ENCODE data around the gene BRCA2.
A peak's percentile ranks its signal among the peaks of the same experiment; 100 is the strongest.

Gene BRCA2

GRCh38 chr13:32315238-32316027 is at the start of gene BRCA2, which contains the start of gene ZAR1L:
Gene BRCA2, plus strand, starts transcription at chr13:32315508. Its CDS starts 953 bp downstream, at chr13:32316461.
Gene ZAR1L, minus strand, starts transcription at chr13:32315363. Its CDS starts 3,438 bp downstream, at chr13:32311925.
- DNase-seq = peak; percentile 97

GRCh38 chr13:32265726-32266125 is 49.6 kb upstream of the BRCA2 start:
- DNase-seq = no peak

- DNase-seq = no peak
Observed at GRCh38 chr13:32266130-32266529, 49.2 kb upstream of the BRCA2 start.

GRCh38 chr13:32267836-32268439 is 47.4 kb upstream of the BRCA2 start:
- DNase-seq = peak; percentile 56

GRCh38 chr13:32272021-32272683 is 43.2 kb upstream of the BRCA2 start:
- DNase-seq = no peak

GRCh38 chr13:32277839-32278238 is 37.5 kb upstream of the BRCA2 start:
- DNase-seq = no peak

GRCh38 chr13:32278426-32278825 is 36.9 kb upstream of the BRCA2 start:
- no peak for DNase-seq

GRCh38 chr13:32281096-32281495 is 34.2 kb upstream of the BRCA2 start:
- DNase-seq = no peak

GRCh38 chr13:32282096-32282711 is 33.1 kb upstream of the BRCA2 start:
- DNase-seq = no peak

- DNase-seq = no peak
Observed at GRCh38 chr13:32284927-32285632, 30.2 kb upstream of the BRCA2 start.

GRCh38 chr13:32285633-32285965 is 29.7 kb upstream of the BRCA2 start:
- DNase-seq = no peak

- DNase-seq = peak; percentile 26
Observed at GRCh38 chr13:32297206-32297605, 18.1 kb upstream of the BRCA2 start.

GRCh38 chr13:32298695-32299094 is 16.6 kb upstream of the BRCA2 start:
- no peak for DNase-seq

GRCh38 chr13:32299893-32300292 is 15.4 kb upstream of the BRCA2 start:
- no peak for DNase-seq

GRCh38 chr13:32300406-32300805 is 14.9 kb upstream of the BRCA2 start:
- peak; percentile 6 for DNase-seq

- no peak for DNase-seq
Observed at GRCh38 chr13:32300920-32301319, 14.4 kb upstream of the BRCA2 start.

- DNase-seq = no peak
Observed at GRCh38 chr13:32302461-32302860, 12.8 kb upstream of the BRCA2 start.

- DNase-seq = no peak
Observed at GRCh38 chr13:32305646-32306045, 9.7 kb upstream of the BRCA2 start.

GRCh38 chr13:32309312-32310133 is 5.8 kb upstream of the BRCA2 start:
- peak; percentile 59 for DNase-seq

- DNase-seq = peak; percentile 85
Observed at GRCh38 chr13:32310134-32310706, 5.1 kb upstream of the BRCA2 start.

GRCh38 chr13:32311188-32311897 is 4.0 kb upstream of the BRCA2 start:
- DNase-seq = no peak
